HL-60 (cell line): Measurements from ENCODE around the gene SAC3D1.

Experiments
- CTCF ChIP-seq: IDR thresholded peaks from one replicate; pipeline ENCODE4 v1.5.1; 2011; ENCODE audit warnings: low read length, control low read depth, inconsistent platforms; ENCODE audit not compliant: insufficient read depth
- POLR2AphosphoS5 ChIP-seq: IDR thresholded peaks from 2 replicates; pipeline ENCODE4 v1.6.1; 2012; ENCODE audit warnings: low read depth
- TF ChIP-seq, protein P1 (sequence below): IDR thresholded peaks from 2 replicates; pipeline ENCODE4 v1.6.1; 2012; ENCODE audit warnings: low read depth; ENCODE audit not compliant: insufficient replicate concordance

GRCh38 chr11:65065851-65066250 is 24.8 kb downstream of the SAC3D1 start:
- TF ChIP-seq, protein P1, sequence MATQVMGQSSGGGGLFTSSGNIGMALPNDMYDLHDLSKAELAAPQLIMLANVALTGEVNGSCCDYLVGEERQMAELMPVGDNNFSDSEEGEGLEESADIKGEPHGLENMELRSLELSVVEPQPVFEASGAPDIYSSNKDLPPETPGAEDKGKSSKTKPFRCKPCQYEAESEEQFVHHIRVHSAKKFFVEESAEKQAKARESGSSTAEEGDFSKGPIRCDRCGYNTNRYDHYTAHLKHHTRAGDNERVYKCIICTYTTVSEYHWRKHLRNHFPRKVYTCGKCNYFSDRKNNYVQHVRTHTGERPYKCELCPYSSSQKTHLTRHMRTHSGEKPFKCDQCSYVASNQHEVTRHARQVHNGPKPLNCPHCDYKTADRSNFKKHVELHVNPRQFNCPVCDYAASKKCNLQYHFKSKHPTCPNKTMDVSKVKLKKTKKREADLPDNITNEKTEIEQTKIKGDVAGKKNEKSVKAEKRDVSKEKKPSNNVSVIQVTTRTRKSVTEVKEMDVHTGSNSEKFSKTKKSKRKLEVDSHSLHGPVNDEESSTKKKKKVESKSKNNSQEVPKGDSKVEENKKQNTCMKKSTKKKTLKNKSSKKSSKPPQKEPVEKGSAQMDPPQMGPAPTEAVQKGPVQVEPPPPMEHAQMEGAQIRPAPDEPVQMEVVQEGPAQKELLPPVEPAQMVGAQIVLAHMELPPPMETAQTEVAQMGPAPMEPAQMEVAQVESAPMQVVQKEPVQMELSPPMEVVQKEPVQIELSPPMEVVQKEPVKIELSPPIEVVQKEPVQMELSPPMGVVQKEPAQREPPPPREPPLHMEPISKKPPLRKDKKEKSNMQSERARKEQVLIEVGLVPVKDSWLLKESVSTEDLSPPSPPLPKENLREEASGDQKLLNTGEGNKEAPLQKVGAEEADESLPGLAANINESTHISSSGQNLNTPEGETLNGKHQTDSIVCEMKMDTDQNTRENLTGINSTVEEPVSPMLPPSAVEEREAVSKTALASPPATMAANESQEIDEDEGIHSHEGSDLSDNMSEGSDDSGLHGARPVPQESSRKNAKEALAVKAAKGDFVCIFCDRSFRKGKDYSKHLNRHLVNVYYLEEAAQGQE, result no peak
- no peak for TF ChIP-seq CTCF
- no peak for TF ChIP-seq POLR2AphosphoS5
